NCI-H1048 (cell line): ENCODE data around the gene SYNM.
"Not testable (repeated sequence)": the region's sequence is repeated elsewhere in the genome, so short reads cannot be mapped to it uniquely, and the experiment has no call there.

Source experiments
- DNase-seq: peaks from one replicate; lab custom pipeline; 2025; lab: John Stamatoyannopoulos, UW

SYNM gene

DNA sequence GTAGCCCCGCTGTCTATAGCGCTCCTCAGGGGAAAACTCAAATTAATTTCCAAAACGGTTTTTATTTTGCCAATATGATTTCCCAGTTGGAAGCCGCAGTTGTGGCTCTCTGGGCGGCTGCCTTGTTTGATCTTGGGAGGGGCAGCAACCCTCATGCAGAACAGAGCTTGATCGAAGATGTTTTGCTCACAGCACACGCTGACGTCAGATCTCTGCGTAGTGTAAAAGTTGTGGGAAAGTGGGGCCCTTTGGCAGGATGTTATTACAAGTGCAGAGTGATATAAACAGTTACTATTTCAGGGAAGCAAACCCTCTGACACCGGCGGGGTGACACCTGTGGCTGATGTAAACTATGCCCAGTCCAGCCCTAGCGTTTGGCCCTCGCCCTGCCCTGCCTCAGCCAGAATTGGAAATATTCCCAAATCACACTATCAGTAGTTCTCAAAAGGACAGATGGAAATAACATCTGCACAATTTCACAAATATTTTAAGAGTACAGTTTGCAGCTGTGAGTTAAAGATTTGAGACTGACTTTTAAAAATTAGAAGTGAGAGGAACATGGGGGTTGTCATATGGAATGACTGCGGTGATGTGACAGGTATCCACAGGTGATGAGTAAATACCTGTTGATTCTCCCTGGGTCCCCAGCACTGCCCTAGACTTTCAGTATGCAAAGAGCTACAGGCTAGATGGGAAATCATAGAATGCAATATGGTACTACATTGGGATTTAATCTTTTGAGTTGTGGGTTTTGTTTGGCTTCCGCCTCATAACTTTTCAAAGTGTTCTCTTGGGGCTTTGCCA is 1.7 kb downstream of the SYNM start:
- no peak for DNase-seq

DNA sequence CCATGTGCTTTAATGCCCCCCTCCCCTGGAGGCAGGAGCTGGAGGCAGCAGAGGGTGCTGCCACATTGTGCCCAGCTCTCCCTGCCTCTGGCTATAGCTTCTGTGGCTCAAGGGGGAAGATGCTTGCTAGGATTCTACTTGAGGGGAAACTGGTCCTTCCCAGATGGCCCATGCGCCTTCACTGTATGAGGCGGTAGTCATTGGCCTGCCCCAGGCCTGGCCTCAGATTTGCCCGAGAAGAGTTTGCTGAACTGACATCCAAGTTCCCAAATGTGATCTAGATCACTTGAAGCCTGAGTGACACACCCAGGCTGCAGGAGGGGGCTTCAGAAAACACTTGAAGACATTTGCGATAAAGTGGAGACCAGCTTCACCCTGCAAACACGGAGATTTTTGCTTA is 4.1 kb downstream of the SYNM start:
- DNase-seq, result no peak

DNA sequence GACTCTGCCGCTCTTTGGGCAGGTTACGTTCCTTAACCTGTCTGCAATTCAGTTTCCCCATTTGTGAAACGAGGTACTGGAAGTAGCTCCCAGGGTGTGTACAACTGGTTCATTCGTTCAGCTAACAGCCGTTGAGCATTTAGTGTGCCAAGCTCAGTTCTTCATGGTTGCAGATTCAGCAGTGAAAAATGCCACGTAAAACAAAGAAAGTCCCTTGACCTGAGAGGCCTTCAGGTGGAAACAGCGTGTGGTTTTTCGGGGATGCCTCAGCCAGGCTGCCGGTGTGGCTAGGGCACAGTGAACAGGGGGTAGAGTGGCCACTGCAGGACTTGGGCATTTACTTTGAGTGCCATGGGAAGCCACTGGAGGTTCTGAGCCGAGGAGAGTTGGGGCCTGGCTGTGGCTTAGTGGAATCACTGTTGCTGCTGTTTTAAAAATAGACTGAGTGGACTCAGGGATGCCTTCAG is 4.7 kb downstream of the SYNM start:
- DNase-seq, result no peak

DNA sequence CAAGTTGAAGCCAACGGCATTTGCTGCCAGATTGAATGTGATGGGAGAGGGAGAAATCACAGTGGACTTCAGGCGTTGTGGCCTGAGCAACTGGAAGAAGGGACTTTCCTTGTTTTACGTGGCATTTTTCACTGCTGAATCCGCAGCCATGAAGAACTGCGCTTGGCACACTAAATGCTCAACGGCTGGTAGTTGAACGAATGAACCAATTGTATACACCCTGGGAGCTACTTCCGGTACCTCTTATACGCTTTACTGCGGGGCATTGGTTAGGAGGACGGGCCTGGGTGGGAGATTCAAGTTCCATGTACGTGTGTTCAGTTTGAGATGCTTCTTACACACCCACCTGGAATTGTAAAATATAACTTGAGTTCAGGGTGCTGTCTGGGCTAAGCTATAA is 5.2 kb downstream of the SYNM start:
- DNase-seq, result no peak

DNA sequence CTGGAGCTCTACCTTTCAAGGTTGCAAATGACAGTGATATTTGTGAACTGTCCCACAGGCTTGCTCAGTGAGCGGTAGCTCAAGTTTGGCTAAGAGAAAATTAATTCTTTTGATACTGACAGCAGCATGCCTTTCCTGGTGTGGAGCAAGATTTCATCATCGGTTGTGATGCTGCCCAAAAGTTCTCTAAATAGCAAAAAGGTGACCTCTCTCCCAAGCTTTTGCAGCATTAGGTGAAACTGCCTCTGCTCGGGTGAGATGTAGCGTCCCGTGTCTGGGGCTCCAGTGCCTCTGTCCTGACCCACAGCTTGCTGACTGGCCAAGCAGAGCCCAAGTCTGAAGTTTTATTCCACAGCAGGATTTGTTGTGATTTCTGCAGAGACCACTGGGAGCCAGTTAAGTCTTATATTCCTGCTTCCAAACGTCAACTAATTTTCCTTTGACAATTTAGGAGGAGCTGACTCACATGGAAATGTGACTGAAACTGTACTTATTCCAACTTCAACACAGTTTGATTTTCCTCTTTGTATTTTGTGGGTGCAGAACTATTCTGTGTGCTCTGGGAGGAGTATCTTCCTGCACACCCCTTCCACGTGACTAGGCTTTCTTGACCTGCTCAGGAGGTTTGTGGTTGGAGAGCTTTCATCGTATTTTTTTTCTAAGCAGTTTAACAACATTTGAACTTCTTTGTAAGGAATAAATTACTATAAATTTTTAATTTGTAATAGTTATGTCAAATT is 5.9 kb downstream of the SYNM start:
- DNase-seq, result no peak

DNA sequence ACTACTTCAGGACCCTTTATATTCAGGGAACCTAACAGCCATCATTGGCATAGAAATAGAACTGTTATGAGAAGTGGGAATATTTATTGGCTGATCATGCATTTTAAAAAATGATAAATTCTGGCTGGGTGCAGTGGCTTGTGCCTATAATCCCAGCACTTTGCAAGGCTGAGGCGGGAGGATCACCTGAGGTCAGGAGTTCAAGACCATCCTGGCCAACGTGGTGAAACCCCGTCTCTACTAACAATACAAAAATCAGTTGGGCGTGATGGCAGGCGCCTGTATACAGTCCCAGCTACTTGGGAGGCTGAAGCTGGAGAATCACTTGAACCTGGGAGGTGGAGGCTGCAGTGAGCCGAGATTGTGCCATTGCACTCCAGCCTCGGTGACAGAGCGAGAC is 6.8 kb downstream of the SYNM start:
- not testable (repeated sequence) for DNase-seq

DNA sequence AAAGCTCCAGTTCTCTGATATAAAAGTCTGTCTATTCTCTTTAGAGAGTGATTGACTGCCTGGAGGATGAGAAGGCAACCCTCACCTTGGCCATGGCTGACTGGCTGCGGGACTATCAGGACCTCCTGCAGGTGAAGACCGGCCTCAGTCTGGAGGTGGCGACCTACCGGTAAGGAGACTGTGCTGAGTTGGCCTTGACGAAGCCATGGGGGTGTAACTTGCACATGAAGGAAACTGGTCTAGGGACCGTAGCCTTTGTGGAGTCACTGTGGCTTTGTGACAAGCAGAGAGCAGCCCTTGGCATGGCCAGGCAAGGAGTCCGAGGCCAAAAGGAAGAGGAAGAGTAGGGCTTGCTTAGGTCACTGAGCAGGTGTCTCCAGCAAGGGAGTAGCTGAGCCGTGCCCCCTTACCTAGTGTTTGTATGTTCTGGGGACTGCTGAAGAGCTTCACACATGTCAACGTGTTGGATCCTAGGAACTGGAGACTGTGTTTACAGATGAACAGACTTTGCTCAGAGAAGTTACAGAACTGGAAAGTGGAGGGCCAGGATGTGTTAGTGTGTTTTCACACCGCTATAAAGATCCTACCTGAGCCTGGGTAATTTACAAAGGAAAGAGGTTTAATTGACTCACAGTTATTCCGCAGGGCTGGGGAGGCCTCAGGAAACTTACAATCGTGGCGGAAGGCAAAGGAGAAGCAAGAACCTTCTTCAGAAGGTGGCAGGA is 8.8 kb downstream of the SYNM start:
- DNase-seq, result no peak

DNA sequence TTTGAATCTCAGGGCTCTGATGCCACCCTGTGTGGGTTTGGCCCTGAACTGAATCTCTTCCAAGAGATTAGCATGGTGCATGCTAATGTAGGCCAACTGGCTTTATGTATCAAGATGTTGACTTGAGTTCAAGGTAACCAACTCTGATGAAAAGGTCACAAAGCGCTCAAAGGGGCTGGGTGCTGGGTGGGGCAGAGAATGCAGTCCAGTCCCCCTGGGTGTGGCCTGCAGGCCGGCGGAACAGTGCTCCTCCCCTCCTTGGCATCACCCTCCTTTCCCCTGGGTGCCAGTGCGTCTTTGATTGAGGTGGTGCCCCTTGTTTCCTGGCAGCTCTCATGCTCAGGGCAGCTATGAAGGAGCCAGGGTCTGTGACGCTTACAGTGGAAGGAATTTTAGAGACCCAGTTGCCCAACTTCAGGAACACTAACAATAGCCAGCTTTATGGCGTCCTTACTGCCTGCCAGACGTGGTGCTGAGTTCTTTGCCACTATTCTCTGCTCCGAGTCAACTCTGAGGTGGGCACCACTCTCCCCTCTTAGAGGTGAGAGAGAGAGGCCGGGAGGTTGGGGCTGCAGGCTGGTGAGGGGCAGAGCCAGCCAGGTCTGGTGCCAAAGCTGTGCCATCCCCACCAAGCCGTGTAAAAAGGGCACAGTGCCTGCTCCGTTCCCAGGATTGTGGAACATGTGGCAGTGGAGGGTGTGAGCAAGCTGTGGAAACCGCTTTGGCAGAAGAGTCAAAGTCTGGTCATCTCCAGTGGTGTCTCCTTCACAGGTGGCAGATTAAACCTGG is 9.8 kb downstream of the SYNM start:
- DNase-seq, result no peak

DNA sequence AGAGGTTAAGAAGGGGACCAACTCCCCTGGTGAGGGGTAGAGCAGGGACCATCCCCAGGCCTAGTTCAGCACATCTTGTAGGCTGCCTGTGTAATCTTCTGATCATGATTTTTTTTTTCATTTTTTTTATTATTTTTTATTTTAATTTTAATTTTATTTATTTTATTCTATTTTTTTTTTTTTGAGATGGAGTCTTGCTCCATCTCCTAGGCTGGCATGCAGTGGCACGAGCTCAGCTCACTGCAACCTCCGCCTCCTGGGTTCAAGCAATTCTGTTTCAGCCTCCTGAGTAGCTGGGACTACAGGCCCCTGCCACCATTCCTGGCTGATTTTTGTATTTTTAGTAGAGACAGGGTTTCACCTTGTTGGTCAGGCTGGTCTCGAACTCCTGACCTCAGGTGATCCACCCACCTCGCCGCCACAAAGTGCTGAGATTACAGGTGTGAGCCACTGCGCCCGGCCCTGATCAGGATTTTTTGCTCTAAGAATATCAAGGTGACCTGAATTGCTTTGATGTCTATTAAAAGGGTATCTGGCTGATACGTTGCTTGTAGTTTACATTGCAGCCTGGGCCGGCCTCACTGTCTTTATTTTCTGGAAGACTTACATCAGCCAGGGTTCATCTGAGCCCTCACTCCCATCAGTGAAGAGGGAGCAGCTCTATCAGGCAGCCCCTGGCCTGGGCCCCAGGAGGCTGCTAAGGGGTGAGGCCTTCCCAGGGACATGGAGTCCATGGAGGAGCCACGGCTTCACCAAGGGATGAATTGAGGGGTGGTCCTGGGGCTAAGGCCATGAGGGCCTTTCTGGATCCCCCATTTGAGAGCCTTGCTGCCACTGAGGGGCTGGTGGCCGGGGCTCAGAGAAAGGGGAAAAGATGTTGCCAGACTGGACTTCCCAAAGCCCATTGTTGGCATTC is 10.7 kb downstream of the SYNM start:
- no peak for DNase-seq

DNA sequence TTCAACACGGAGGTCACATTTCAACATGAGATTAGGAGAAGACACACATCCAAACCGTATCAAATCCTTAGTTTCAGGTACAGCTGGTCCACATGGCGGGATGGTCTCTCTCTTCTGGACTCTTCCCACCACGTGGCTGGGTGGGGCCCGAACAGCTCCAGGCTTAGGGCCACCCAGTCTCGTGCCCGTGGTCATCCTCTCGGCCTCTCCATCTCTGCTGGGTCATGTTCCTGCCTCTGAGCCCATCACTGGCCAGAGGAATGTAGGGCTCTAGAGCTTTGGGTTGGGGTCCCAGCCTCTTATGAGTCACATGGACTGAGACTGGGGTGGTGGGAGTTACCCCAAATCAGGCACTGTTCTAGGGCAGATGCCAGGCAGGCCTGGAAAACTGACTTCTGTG is 12.2 kb downstream of the SYNM start:
- no peak for DNase-seq

DNA sequence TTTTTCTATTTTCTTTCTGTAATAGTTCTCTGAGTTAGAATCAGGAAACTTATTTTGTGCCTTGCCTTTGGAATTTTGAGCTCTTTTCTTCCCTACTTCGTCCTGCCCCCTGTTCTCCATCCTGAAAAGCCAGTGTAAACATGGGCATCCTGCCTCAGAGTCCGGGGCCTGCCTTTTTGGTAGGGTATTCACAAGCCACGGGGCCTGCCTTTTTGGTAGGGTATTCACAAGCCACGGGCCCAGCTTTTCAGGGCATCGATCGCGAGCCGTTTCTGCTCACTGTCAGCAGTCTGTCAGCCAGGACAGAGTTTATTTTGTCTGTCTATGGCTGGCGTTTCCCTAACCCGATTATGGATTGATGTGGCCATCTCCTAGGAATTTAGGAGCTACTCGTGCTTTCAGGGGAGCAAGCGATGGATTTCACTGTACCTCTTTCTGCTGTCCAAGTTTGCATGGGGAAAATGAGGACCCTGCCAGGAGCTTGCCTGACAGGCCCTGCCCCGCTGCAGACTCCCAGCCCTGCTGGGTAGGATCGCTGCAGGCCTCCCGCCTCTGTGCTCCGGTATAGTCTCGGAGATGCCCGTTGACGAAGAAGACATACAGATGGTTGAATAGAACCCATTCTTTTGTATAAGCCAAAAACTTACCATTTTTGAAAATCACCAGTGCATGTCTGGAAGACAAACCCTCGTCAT is 12.8 kb downstream of the SYNM start:
- DNase-seq, result no peak

DNA sequence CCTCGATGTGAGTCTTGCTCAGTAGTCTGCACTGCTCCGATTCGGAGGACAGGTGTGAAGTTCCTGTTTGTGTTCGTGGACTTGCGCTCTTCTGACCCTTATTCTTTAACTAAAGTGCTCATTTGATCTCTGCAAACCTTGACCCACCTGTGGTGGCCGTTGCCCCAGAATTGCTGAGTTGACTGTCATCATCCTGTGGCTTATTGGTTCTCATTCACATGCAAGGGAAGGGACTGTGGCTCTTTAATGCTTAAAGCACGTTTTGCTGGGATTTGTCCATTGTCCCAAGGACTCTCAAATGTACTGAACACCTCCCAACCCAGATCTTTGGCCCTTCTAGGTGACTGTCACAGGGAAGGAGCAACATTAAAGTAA is 13.4 kb downstream of the SYNM start:
- no peak for DNase-seq

DNA sequence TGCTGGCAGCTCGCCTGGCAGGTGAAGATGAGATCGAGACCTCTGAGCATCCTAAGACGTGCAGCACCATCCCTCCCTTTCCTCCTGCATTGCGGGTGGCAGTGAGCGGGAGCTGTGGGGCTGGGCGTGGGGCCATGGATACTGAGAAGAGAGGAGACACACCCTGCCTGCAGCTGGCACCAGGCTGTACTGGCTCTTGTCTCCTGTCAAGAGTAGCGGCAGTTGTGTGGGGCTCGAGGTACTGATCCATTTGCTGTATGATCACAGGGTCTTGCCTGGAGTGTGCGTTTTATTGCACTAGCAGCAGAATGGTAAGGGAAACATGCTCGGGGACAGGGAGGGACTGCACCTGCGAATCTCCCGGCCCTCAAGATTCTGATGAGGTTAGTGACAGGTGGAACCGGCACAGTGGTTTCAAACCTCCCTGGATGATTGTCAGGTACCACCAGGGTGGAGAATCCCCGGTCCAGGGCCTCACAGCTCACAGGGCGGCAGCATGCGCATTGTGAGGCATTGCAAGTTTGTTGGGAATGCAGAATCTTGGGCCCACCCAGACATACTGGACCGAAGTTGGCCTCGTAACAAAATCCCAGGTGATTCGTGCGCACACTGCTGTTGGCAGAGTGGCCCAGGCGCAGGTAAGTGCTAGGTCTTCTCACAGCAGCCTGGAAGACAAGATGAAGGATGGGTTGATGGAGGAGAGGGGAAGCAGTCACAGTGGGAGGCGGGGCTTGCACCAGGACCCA is 14.1 kb downstream of the SYNM start:
- no peak for DNase-seq

DNA sequence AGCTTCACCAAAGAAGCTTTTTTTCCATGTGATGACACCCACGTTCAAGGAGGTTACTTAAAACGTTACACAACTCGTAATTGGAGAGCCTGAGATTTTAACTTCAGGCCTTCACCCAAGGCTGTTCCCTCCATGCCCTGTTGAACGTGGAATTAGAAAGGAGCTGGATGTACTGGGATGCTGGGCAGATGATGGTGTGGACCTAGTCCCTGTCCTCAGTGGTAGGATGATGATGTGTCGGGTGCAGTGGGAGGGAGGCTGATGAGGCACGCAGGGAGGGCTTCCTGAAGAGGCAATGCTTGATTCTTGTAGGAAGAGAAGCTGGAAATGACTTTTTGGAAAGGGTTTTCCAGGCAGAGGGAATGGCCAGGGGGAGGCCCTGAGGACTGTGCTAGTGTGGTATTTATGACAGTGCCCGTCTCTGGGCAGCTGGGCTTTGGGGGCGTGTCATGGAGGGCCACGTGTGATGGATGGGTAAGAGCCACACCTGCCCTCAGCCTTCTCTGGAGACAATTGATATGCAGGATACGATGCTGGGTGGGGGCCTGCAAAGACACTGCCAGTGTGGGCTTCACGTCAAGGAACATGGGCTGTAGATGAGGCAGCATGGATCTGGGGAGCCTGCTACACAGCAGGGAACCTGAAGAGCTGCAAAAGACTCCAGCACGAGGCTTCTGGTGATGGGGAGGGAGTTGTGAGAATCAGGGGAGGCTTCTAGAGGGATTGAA is 15.3 kb downstream of the SYNM start:
- no peak for DNase-seq

DNA sequence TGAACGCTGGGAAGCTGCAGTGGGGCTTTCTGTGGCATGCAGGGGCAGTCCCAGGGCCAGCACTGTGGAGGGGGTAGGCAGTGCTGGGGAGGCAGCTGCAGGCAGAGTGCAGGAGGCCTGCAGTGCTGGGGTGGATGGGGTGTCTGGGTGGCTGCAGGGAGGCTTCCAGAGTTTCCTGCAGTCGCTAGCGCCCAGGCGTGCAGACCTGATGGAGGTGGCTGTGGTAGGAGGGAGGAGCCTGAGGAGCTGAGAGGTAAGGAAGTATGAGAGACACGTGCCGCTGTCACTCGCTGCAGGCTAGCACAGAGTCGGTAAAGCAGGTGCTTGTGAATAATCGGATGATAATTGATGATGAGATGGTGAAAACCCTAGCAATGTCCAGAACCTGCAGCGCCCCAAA is 16.3 kb downstream of the SYNM start:
- DNase-seq, result no peak

DNA sequence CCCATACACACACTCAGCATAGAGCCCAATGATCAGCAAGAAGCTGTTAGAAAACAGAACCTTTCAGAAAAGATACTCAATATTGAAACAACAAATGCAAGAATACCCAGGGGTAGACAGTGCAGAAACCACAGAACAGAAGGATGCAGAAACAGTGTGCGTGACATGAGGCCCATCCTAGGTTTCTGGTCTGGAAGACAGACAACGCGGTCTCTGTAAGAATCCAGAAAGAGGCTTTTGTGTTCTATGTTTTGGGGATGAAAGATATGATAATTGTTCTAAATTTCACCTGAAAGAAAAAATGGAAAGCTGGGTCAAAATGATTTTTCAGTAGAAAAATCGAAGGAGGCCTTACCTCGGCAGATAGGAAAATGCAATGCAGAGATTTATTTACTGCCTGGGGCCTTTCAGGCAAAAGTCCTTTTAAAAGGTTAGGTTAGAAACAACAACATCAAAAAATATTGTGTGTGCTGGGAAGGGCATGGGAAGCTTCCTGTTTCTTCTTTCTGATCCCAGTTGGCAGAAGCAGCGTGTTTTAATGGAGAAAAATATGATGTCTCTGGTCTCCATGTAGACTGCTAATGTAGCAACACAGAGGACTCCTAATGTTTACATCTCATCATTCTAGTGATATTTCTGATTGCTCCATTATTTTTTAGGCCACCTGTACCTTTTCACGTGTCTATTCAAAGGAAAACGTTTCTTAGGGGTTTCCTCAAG is 17.0 kb downstream of the SYNM start:
- no peak for DNase-seq

DNA sequence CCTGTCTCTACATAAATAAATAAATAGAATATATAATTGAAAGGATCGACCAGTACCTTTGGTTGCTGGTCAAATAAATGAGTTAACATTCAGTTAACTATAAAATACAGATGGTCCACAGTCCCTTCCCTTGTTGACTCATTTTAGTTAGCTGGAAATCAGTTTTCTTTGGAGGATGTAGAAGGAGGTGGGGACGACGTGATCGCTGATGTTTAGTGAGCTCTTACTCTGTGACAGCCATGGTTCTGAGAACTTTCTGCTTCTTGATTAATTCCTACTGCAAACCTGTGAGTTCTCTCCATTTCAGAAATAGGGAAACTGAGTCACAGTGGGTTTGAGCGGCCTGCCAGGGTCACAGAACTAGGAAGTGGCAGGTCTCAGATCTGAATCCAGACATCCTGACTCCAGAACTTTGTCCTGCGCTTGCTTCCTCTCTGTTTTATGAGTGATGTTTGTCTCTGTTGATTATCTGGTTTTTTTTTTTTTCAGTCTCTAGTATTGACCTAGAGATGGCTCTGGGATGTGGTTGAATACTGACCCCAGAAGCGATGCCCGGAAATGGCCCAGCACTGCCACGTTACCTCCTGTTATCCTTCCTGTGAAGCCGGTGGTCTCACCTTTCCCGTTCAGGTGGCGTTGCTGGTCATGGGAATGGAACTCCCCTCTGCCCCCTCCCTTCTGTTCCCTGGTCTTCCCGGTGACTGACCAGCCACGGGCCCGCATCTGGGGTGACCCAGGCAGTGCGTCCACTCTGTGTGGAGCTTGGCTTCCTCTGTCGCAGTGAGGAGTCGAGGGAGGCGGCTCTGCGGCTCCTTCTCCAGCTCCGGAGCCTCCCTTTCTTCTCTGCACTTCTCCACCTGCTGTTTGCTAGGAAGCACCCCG is 18.2 kb downstream of the SYNM start:
- DNase-seq, result no peak
